ENCODE data around the gene PLPPR3. TPM values are rescaled to one million over a fixed set of nuclear protein-coding genes. Genes with fewer than 3 reads are reported as not detected.

Gene PLPPR3
- total RNA-seq, 1 donor from 2014 or later, result not detected

- Histone ChIP-seq H3K27me3 (ENCODE audit: control insufficient read depth, insufficient read depth, low read length) (no peaks in the 10 kb centered on the region), H3K36me3 (ENCODE audit: control insufficient read depth, insufficient read depth, low read length) (peaks cover 19% of the 10 kb centered on the region), H3K4me3 (ENCODE audit: low read depth, low read length) (no peak overlapping the region)
- TF ChIP-seq, protein P1, sequence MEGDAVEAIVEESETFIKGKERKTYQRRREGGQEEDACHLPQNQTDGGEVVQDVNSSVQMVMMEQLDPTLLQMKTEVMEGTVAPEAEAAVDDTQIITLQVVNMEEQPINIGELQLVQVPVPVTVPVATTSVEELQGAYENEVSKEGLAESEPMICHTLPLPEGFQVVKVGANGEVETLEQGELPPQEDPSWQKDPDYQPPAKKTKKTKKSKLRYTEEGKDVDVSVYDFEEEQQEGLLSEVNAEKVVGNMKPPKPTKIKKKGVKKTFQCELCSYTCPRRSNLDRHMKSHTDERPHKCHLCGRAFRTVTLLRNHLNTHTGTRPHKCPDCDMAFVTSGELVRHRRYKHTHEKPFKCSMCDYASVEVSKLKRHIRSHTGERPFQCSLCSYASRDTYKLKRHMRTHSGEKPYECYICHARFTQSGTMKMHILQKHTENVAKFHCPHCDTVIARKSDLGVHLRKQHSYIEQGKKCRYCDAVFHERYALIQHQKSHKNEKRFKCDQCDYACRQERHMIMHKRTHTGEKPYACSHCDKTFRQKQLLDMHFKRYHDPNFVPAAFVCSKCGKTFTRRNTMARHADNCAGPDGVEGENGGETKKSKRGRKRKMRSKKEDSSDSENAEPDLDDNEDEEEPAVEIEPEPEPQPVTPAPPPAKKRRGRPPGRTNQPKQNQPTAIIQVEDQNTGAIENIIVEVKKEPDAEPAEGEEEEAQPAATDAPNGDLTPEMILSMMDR (IDR thresholded peaks at IDR 0.05; ENCODE audit: insufficient read depth, low read length, severe bottlenecking), result no peak
- FAIRE-seq, result no peak
- no peak for DNase-seq (ENCODE audit: low read depth)
These were observed 9.6 kb downstream of the PLPPR3 start for GRCh38 chr19:812049-812746.

- Histone ChIP-seq H3K27me3 (ENCODE audit: control insufficient read depth, insufficient read depth, low read length) (no peaks in the 10 kb centered on the region), H3K4me3 (ENCODE audit: low read depth, low read length) (no peak overlapping the region), H3K36me3 (ENCODE audit: control insufficient read depth, insufficient read depth, low read length) (peaks cover 23% of the 10 kb centered on the region)
- TF ChIP-seq, protein P1 (IDR thresholded peaks at IDR 0.05; ENCODE audit: insufficient read depth, low read length, severe bottlenecking), result no peak
- DNase-seq (ENCODE audit: low read depth) (no peak), FAIRE-seq (no peak)
These were observed 10.2 kb downstream of the PLPPR3 start for GRCh38 chr19:811506-812048.

GRCh38 chr19:810883-811489 lies 10.8 kb downstream of the PLPPR3 start:
- no peak overlapping the region for H3K4me3 ChIP-seq (ENCODE audit: low read depth, low read length)
- H3K27me3 ChIP-seq (ENCODE audit: control insufficient read depth, insufficient read depth, low read length), result no peaks in the 10 kb centered on the region
- DNase-seq (ENCODE audit: low read depth) (no peak), FAIRE-seq (no peak)
- TF ChIP-seq, protein P1 (IDR thresholded peaks at IDR 0.05; ENCODE audit: insufficient read depth, low read length, severe bottlenecking), result no peak
- peaks cover 23% of the 10 kb centered on the region for H3K36me3 ChIP-seq (ENCODE audit: control insufficient read depth, insufficient read depth, low read length)

GRCh38 chr19:810077-810855 lies 11.5 kb downstream of the PLPPR3 start:
- no peaks in the 10 kb centered on the region for H3K27me3 ChIP-seq (ENCODE audit: control insufficient read depth, insufficient read depth, low read length)
- TF ChIP-seq, protein P1 (IDR thresholded peaks at IDR 0.05; ENCODE audit: insufficient read depth, low read length, severe bottlenecking), result no peak
- H3K36me3 ChIP-seq (ENCODE audit: control insufficient read depth, insufficient read depth, low read length), result peaks cover 26% of the 10 kb centered on the region
- no peak overlapping the region for H3K4me3 ChIP-seq (ENCODE audit: low read depth, low read length)
- DNase-seq (ENCODE audit: low read depth), result no peak
- FAIRE-seq, result no peak

GRCh38 chr19:808423-808775 lies 13.4 kb downstream of the PLPPR3 start:
- H3K27me3 ChIP-seq (ENCODE audit: control insufficient read depth, insufficient read depth, low read length), result no peaks in the 10 kb centered on the region
- H3K36me3 ChIP-seq (ENCODE audit: control insufficient read depth, insufficient read depth, low read length), result peaks cover 39% of the 10 kb centered on the region
- TF ChIP-seq, protein P1 (IDR thresholded peaks at IDR 0.05; ENCODE audit: insufficient read depth, low read length, severe bottlenecking), result no peak
- no peak overlapping the region for H3K4me3 ChIP-seq (ENCODE audit: low read depth, low read length)
- FAIRE-seq (no peak), DNase-seq (ENCODE audit: low read depth) (no peak)

Data from bronchial epithelial cell (primary cell).